DMS53 (cell line): ENCODE results near the gene AIFM3.
"Not testable (repeated sequence)": the region's sequence is repeated elsewhere in the genome, so short reads cannot be mapped to it uniquely, and the experiment has no call there.

ENCODE experiments used
- DNase-seq: peaks from one replicate; lab custom pipeline; 2025; lab: John Stamatoyannopoulos, UW

Gene AIFM3

DNA sequence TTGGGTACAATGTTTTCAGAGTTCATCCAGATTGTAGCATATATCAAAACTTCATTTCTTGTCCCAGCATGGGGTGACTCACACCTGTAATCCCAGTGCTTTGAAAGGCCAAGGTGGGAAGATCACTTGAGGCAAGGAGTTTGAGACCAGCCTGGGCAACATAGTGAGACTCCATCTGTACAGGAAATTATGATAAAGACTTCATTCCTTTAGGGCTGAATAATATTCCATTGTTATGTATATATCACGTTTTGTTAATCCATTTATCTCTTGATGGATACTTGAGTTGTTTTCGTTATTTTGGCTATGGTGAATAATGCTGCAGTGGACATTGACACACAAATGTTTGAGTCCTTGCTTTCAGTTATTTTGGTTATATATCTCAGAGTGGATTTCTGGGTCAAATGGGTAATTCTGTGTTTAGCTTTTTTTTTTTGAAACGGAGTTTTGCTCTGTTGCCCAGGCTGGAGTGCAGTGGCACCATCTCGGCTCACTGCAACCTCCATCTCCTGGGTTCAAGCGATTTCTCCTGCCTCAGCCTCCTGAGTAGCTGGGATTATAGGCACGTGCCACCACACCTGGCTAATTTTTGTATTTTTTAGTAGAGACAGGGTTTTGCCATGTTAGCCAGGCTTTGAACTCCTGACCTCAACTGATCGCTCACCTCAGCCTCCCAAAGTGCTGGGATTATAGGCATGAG is 24.7 kb upstream of the AIFM3 start:
- not testable (repeated sequence) for DNase-seq

DNA sequence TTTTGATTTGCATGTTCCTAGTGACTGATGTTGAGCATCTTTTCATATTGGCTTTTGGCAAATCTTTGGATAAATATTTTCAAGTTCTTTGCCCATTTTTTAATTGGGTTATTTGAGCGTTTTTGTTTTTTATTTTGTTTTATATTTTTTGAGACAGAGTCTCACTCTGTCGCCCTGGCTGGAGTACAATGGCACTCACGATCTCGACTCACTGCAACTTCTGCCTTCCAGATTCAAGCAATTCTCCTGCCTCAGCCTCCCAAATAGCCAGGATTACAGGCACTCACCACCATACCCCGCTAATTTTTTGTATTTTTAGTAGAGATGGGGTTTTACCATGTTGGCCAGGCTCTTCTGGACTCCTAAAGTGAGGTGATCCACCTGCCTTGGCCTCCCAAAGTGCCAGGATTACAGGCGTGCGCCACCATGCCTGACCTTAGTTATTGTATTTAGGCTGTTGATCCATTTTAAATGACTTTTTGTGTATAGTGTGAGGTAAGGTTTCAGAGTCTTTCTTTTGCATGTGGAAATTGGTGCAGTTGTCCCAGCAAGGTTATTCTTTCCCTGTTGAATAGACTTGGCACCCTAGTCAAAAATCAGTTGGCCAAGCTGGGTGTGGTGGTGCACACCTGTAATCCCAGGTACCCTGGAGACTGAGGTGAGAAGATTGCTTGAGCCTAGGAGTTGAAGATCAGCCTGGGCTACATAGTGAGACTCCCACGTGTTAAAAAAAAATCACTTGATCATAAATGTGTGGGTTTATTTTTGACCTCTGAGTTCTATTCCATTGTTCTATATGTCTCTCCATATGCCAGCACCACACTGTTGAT is 23.7 kb upstream of the AIFM3 start:
- no peak for DNase-seq

DNA sequence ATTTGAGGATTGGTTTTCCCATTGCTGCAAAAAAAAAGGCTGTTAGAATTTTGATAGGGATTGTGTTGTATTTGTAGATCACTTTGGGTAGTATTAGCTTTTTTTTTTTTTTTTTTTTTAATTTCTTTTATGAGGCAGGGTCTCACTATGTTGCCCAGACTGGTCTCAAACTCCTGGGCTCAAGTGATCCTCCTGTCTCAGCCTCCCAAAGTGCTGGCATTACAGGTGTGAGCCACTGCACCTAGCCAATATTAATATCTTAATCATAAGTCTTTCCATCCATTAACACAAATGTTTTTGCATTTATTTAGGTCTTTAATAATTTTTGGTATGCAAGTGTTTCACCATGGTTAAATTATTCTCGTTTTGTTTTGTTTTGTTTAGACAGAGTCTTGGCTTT is 23.0 kb upstream of the AIFM3 start:
- DNase-seq: no peak

DNA sequence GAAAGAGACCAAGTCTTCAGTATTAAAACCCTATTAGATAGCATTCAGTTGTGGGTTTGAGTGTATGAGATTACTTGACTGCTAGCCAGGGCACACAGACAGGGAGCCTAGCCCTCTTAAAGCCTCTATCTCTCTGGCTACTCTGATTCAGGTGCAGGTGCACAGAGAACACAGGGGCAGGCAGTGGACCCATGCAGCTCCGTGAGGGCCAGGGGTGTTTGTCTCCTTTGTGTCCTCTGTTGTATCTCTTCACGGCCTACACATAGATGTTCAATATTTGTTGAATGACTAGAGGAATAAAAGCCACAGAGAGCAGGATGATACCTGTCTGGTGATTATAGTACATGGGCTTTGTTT is 21.5 kb upstream of the AIFM3 start:
- peak; percentile 27 for DNase-seq

DNA sequence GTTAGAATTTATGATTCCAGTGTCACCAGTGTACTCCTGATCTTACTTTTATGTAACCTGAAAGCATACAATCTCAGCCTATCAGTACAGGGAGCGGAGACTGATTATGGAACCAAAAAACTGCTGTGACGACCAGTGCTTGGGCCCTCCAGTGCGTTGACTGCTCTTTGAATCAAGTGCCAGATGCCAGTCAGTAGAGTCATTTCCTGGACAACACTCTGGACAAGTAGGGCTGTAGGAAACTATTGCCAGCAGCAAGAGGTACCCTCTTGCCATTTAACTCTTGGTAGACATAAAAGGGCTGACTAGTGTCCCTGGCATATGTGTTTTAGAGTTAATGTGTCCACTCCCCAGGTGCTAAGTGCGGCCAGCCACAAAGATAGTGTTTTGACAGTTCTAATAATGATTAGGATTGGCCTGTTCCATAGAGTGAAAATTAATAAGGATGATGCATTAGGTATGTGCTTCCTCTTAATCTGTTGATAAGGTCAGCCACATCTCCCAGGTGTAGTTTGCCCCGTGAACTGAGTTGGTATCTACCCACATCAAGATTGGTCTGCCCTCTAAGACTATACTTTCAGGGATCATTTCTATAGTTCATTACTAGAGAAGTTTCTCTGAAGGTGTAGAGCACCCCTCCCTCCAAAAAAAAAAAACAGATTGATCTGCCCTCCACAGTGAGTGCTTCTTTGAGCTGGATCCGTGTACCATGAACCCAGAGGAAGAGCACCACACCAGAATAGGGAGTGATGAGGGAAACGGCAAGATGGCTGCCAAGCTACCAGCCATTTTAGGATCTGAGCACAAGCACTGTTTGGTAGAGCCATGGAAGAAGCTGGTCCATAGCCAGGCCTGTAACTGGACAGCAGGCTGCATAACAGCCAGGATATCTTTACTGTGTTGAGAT is 20.7 kb upstream of the AIFM3 start:
- peak; percentile 40 for DNase-seq

DNA sequence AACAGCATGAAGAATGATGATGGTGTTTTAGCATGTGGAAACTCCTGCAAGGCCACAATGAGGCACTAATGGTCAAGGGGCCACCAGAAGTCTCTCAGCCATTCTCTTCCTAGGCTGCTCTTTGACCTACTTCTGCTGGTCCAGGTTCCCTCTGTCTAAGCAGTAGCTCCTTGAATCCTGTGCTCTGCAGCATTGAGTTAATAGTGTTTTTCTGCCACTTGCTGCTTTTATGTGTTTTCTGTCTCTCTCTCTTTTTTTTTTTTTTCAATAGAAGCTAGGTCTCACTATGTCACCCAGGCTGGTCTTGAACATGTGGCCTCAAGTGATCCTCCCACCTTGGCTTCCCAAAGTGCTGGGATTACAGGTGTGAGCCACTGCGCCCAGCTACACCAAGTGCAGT is 20.1 kb upstream of the AIFM3 start:
- no peak for DNase-seq

DNA sequence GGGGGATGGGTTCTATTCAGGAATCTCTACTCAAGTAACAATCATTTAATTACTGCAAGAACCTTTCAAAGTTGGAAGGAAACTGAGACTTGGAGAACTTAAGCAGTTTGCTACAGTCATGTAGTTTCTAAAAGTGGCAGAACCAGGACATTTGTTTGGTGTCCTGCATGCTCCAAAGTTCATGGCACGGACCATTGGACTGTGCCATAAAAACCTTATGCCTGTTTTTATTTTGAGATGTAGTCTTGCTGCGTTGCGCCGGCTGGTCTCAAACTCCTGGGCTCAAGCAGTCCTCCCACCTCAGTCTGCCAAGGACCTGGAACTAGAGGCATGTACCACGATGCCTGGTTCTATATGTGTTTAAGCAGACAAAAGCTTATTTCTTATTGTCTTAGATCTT is 18.6 kb upstream of the AIFM3 start:
- no peak for DNase-seq

DNA sequence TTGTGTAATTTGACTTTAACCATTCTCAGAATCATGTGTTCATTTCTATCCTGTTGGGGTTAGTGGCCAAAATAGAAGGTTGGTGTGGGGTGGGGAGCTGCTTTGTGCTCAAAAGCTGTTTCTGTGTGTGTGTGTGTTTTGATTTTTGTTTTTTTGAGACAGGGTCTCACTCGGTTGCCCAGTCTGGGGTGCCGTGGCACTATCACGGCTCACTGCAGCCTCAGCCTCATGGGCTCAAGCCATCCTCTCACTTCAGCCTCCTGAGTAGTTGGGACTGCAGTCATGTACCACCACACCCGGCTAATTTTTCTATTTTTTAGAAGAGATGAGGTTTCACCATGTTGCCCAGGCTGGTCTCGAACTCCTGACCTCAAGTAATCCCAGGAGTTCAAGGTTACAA is 18.1 kb upstream of the AIFM3 start:
- DNase-seq: no peak

DNA sequence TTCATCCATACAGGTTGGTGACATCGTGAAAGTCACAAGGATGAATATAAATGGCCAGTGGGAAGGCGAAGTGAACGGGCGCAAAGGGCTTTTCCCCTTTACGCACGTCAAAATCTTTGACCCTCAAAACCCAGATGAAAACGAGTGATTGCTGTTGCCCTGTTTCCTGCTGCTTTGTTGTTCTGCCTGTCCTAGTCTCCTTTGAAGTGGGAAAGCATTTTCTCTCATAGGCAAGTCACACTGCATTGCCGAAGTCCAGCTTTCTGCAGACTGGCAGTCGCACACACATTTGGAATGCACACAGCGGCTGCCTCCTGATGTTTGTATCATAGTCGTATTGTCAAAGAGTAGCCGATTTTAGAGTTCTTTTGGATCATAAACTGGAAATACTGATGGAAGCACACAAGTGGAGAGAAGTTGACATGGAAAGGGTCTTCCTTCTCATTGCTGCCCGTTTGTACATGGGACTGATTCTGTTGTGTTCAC is 17.3 kb upstream of the AIFM3 start:
- DNase-seq: no peak

DNA sequence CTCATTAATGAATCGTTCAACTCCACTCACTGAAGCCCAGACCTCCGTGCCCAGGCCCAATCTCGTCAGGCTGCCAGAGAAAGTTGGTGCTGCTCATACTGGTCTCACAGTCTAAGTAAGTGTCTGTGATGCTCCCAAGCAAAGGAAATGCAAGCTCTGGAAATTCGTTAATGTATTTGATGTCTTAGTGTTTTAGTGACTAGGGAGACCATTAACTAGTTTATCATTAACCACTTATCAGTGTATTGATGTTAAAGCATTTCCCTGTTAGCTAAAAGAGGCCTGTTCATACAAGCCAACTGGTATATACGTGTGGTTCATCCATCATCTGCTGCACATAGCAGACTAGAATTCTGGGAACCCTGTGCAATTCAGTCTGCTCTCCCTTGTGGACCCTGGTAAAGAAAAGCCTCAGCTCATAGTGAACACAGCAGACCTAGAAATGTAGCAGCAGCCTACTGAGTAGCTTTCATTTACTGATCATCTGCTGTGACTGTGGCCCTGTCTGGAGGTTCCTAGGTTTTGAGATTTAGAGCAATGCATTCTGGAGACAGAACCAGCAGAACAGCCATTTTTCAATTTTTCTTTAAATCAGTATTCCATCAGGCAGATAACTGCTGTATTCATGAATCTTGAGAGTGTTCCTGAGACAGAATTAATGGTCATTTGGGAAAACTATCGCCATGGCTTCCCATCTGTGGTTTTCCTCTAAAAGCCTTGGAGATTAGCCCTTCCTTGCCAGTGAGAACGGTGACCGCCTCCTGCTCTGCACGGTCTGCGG is 15.7 kb upstream of the AIFM3 start:
- DNase-seq: peak; percentile 18

DNA sequence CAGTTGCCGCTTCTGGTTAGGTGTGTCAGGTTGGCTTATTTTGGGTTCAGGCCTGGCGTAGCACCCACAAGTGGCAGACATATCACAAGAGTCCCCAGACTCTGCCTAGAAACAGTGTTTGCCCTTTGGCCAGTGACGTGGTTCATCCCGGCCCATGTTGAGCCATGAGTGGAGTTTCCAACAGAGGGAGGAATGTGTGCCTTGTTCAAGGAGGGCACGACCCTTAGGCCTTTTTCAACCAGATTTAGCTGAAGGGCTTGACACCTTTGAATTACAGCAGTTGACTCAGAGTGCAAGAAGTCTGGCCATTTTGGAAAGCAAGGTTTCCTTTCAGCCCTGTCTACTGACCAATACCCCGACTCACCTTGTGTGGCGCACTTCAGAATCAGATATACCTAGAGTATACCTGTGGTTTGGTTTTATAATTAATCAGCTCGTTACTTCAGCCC is 15.1 kb upstream of the AIFM3 start:
- DNase-seq: no peak

DNA sequence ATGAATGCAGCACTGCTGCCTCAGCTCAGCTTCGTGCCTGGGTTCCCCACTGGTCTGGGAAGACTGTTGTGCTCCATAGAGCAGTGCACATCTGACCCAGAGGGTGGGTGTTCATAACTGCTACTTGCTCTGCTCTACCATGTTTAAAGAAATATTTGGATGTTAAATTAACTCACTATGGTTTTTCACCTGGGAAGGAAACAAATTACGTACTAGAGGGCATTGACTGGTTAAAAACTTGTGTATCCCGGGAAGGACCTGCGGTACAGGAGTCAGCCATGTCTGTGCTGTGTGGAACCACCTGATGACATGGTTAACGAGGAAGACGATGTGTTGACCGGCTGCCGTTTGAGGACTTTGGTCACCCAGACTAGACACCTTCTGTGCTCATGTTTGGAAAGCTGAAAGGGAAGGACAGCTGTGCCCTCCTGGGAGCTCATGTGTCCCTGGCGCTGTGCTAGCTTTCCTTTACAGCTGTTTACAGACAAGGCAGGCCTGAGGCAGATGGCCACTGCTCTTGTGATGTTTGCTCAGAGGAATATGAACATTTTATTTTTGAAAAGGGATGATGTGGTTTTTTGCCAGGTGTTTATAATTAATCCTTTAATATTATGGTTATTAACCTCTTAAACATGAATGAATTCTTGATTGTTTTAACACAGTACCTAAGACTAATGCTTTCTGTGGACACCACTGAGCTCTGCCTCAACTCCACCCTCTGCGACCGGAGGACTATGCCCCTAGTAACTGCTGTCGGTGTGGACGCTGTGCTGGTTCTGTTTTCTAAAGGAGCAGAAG is 14.3 kb upstream of the AIFM3 start:
- DNase-seq: peak; percentile 88

DNA sequence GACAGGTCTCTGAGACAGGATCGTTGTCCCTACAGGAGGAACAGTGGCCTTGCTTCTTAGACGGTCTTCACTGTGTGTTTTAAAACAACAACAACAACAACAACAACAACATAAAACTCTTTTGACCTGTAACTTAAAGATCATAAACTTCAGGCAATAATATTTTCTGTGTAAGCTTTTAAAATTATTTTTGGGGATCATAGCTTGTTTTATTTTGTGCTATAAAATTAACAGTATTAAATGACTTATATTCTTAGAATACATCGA is 13.8 kb upstream of the AIFM3 start:
- DNase-seq: no peak

DNA sequence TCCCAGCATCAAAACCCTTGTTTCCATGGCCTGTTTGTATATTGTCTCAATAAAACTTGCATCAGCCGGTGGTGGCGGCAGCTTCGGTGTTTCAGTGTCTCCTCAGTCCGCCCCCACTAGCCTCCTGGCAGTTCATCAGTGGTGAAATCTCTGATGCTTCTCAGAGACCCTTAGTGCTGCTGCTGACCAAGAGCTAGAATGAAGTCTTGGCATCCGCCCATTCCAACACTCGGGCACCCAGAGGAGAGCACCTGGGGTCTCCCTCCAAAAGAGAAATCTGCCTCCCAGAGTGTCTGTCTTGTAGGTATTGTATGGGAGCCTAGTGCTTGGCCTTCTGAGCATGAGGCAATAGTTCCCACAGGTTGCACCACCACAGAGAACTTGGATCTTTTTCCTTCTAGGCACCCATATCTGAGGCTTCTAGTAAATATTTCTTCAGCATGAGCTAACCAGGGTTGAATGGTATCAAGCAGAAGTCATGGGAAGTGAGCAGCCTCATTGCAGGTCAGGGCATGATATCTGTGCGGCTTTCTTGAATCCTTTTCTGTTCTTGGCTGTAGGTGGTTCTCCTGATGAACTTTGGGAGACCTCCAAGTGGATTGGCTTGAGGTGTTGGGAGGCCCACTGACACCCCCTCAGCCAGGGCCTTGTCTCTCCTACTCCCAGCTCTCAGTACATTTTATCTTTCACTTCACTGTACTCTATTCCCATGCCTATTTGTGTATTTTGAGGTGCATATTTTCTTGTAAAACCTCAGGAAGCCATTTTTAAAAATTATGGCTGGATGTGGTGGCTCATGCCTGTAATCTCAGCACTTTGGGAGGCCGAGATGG is 13.2 kb upstream of the AIFM3 start:
- no peak for DNase-seq

DNA sequence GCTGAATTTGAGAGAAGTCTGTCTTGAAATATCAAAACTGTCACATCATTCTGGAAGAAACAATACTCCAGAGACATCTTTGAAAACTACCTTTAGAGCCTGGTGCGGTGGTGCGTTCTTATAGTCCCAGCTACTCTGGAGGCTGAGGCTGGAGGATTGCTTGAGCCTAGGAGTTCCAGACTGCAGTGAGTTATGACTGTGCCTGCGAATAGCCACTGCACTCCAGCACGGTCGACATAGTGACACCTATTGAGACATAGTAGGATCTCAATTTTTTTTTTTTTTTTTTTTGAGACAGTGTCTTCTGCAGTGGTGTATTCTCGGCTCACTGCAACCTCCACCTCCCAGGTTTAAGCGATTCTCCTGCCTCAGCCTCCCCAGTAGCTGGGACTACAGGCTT is 11.5 kb upstream of the AIFM3 start:
- DNase-seq: no peak

DNA sequence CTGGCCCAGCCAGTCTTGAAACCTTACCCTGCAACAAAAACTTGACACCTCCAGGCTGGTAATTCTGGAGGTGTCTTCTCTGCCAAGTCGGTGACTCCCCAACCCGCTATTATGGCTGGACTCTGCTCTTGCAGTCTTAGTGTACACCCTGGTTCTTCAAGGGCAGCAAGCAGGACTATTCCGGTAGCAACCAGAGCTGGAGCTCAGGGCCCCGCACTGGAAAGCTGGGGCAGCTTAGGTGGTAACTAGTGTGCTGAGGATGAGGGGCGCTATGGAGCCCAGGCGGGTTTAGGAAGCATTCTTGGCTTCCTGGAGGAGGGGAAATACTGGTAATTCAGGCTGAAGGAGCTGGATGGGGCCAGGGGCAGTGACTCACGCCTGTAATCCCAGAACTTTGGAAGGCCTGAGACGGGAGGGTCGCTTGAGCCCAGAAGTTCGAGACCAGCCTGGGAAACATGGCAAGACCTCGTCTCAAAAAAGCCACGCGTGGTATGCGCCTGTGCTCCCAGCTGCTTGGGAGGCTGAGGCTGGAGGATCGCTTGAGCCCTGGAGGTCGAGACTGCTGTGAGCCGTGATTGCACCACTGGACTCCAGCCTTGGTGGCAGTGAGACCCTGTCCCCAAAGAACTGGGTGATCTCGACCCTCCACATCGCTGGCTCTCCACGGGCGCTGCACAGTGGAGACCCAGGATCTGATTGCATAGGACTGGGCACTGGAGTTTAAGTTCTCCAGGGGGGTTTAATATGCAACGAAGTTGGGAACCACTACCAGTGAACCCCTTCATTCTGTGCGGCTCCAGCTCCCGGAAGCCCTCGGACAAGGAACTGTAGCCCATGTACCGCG is 10.6 kb upstream of the AIFM3 start:
- DNase-seq: peak; percentile 57

DNA sequence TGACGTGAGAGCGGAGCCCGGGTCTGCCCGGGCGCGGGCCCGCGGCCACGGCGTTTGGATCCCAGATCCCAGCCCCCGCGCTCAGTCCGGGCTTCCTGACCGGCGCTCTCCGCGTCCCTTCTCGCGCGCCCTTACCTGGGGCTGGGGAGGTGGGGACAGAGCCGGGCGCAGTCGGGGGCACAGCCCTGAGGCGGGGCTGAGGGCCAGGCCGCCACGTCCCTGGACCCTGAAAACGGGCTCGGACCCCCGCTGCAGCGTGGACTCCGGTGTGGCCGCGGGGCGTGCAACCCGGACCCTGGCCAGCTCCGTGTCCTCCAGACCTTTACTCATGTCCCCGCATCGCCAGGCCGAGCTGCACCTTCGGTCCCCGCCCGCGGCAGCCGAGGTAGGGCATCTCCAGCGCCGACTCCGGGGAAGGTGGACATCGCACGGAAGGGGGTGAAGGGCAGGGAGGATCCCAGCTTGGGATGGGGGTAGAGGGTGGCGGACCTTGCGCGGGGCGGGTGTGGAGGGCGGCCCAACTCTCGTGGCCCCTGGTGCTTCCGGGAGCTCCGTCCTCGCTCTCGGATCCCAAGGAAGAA is 9.9 kb upstream of the AIFM3 start:
- DNase-seq: peak; percentile 52

DNA sequence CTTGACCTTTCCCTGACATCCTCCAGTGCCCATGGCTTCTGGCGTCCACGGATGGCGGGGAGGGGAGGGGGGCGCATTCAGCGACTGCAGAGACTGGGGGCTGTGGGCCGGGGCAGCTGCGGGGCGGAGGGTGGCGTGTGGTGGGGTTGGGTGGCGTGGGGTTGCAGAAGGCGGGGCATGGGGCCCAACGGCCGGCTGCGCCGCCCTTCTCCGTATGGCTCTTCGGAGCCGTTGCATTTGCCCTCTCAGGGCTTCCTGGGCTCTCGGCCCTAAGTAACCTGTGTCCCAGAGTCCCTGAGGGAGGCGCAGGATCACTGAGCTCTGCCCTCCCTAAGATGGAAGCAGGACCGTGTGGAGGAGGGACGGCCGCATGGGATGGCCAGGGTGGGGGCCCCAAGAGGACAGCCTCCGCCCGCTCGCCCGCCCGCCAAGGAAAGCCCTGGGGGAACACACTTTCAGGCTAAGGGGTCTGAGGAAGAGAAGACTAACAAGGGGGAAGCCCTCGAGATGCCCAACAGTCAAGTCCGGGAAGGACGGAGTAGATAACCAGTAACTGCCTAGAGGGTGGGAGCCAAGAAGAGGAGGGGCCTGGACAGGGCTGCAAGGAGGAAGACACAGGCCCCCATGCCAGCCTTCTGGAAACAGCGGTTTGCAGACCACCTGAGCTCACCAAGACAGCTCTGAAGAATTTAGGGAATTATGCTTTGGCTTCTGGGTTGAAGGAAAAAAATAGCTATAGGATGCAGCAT is 9.2 kb upstream of the AIFM3 start:
- peak; percentile 56 for DNase-seq
